Vagina (tissue), 2 donors: Measurements from ENCODE around the gene SMIM45.

Source experiments
- CTCF ChIP-seq, 3 experiments: fragments of 450-650 bp in 2 of 3; fragments of 200-600 bp in 1 of 3; sonication (generic) in 1 of 3; IDR thresholded peaks; one replicate each; pipeline ENCODE4 v1.5.1; 2017 to 2019; ENCODE audit warnings: antibody characterized with exemption in 3 of 3, mild to moderate bottlenecking in 2 of 3, moderate library complexity in 2 of 3
- POLR2A ChIP-seq, 2 donors: fragments of 450-650 bp; IDR thresholded peaks; one replicate each; pipeline ENCODE4 v1.6.1; 2017; ENCODE audit warnings: antibody characterized with exemption in 2 of 2, mild to moderate bottlenecking in 2 of 2, moderate library complexity in 2 of 2
- POLR2AphosphoS5 ChIP-seq, 2 donors: sonication (generic); formaldehyde crosslinking; IDR thresholded peaks; one replicate each; pipeline ENCODE4 v1.9.0; 2017; ENCODE audit warnings: antibody characterized with exemption in 2 of 2, mild to moderate bottlenecking in 2 of 2, low read depth in 1 of 2; ENCODE audit not compliant: insufficient read depth in 1 of 2

DNA sequence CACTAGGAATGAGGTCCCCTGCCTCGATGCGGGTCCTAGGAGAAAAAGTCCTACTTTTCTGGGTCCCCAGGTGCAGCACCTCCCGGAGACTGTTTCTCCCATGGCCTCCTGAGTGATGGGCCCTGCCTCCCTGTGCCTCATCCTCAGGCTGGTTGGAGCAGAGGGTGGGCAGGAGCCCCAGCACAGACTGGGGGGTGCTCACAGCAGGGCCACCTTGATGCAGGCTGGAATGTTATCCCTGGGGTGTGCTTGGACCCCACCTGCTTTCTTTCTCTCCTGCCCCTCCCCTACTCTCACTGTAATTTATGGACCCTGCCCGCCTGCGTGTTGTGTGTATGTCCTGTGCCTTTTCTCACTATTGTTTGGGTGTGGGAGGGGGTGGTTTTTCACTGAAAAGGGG is 45.1 kb upstream of the SMIM45 start:
- TF ChIP-seq CTCF (IDR thresholded peaks at IDR 0.05) (no peak), POLR2A (IDR thresholded peaks at IDR 0.05) (no peak), POLR2AphosphoS5 (IDR thresholded peaks at IDR 0.05; ENCODE audit: insufficient read depth in 1 of 2, low read depth in 1 of 2) (no peak)
